HK-2 (cell line): ENCODE data around the gene TLK2.
"Not testable (repeated sequence)": the region's sequence is repeated elsewhere in the genome, so short reads cannot be mapped to it uniquely, and the experiment has no call there.

ENCODE experiments used
- DNase-seq: peaks from one replicate; pipeline ENCODE4 v3.0.0-alpha.2; 2018; ENCODE audit not compliant: unreplicated experiment

TLK2 gene

GRCh38 chr17:62601471-62601870, 122.8 kb downstream of the TLK2 start:
- DNase-seq = no peak

- not testable (repeated sequence) for DNase-seq
Observed at GRCh38 chr17:62603783-62604182, 125.2 kb downstream of the TLK2 start.

- no peak for DNase-seq
Observed at GRCh38 chr17:62605588-62605987, 127.0 kb downstream of the TLK2 start.

- no peak for DNase-seq
Observed at GRCh38 chr17:62611292-62611691, 132.7 kb downstream of the TLK2 start.

- DNase-seq = no peak
Observed at GRCh38 chr17:62611728-62612127, 133.1 kb downstream of the TLK2 start.

- not testable (repeated sequence) for DNase-seq
Observed at GRCh38 chr17:62612289-62612688, 133.7 kb downstream of the TLK2 start.

GRCh38 chr17:62613095-62613494, 134.5 kb downstream of the TLK2 start:
- not testable (repeated sequence) for DNase-seq

- peak; percentile 52 for DNase-seq
Observed at GRCh38 chr17:62614142-62614541, 135.5 kb downstream of the TLK2 start.

GRCh38 chr17:62615503-62615902, 136.9 kb downstream of the TLK2 start:
- DNase-seq = no peak

GRCh38 chr17:62616993-62617893, 138.6 kb downstream of the TLK2 start:
- DNase-seq = no peak

- no peak for DNase-seq
Observed at GRCh38 chr17:62617894-62618472, 139.4 kb downstream of the TLK2 start.

GRCh38 chr17:62618647-62619416, 140.2 kb downstream of the TLK2 start:
- DNase-seq = no peak

GRCh38 chr17:62619417-62620155, 141.0 kb downstream of the TLK2 start:
- DNase-seq = no peak

- no peak for DNase-seq
Observed at GRCh38 chr17:62621223-62621622, 142.6 kb downstream of the TLK2 start.

- no peak for DNase-seq
Observed at GRCh38 chr17:62625184-62625869, 146.7 kb downstream of the TLK2 start.

- DNase-seq = no peak
Observed at GRCh38 chr17:62625870-62626200, 147.2 kb downstream of the TLK2 start.

GRCh38 chr17:62626719-62627218, 148.1 kb downstream of the TLK2 start:
- DNase-seq = no peak

GRCh38 chr17:62627219-62627903, 148.7 kb downstream of the TLK2 start, which contains the start of gene MRC2:
MRC2 (plus strand) TSS chr17:62627670; CDS start chr17:62627803, 133 bp downstream.
- DNase-seq = peak; percentile 76

GRCh38 chr17:62627904-62628633, 149.4 kb downstream of the TLK2 start:
- peak; percentile 45 for DNase-seq
